Esophagus muscularis mucosa (tissue), 4 donors: ENCODE results near the gene FLII. TPM values are rescaled to one million over a fixed set of nuclear protein-coding genes. Genes with fewer than 3 reads are reported as not detected.

ENCODE experiments used
- DNase-seq: peaks from one replicate; pipeline ENCODE4 v3.0.0-alpha.2; 2017; ENCODE audit errors: extremely low spot score
- H3K27ac ChIP-seq, 4 donors: fragments of 200-600 bp; sonication (generic); replicated peaks in 1 of 4; 1 replicate in 3 of 4; 2 replicates in 1 of 4; pipeline ENCODE4 v1.5.1; 2016 to 2019; ENCODE audit warnings: mild to moderate bottlenecking in 1 of 4
- H3K27me3 ChIP-seq, 4 donors: fragments of 200-600 bp; sonication (generic); one replicate each; pipeline versions ENCODE4 v1.5.1 to v1.6.0; 2016 to 2019
- H3K36me3 ChIP-seq, 4 donors: fragments of 200-600 bp; sonication (generic); one replicate each; pipeline ENCODE4 v1.5.1; 2016 to 2019
- H3K4me1 ChIP-seq, 4 donors: fragments of 200-600 bp; sonication (generic); one replicate each; pipeline ENCODE4 v1.5.1; 2016 to 2019
- H3K4me3 ChIP-seq, 4 donors: fragments of 200-600 bp; sonication (generic); 1 replicate in 2 of 4; 2 replicates in 2 of 4; pipeline ENCODE4 v1.5.1; 2016 to 2019; ENCODE audit warnings: mild to moderate bottlenecking in 4 of 4, moderate library complexity in 1 of 4
- H3K9me3 ChIP-seq, 4 donors: fragments of 200-600 bp; sonication (generic); 1 replicate in 3 of 4; 2 replicates in 1 of 4; pipeline ENCODE4 v1.5.1; 2016 to 2019
- EP300 ChIP-seq: sonication (generic); formaldehyde crosslinking; IDR thresholded peaks from one replicate; pipeline ENCODE4 v1.6.1; 2017; ENCODE audit warnings: antibody characterized with exemption
- POLR2A ChIP-seq: fragments of 450-650 bp; IDR thresholded peaks from one replicate; pipeline ENCODE4 v1.6.1; 2017; ENCODE audit warnings: antibody characterized with exemption, moderate library complexity, mild to moderate bottlenecking, low read depth
- POLR2AphosphoS5 ChIP-seq, 2 donors: sonication (generic); formaldehyde crosslinking; IDR thresholded peaks; one replicate each; pipeline ENCODE4 v1.6.1; 2017; ENCODE audit warnings: antibody characterized with exemption in 2 of 2
- WGBS: methylation state at CpG from one replicate; pipeline ENCODE4 v1.1.5; 2018; 5-methylcytosine and 5-hydroxymethylcytosine counted together
- intact Hi-C: fragments of 100-400 bp; cut with DNase I; formaldehyde crosslinking; loops from one replicate; pipeline ENCODE4 v1.15.1; 2023
- total RNA-seq, 4 donors: library from RNA; depleted of rRNA; stranded (reverse); fragments of >200 nt; gene quantifications; one replicate each; pipeline versions ENCODE4 v1.1.0 to v1.2.1, GENCODE V29; 2016
- TF ChIP-seq, protein P1 (sequence below), 3 experiments: fragments of 200-600 bp in 2 of 3; fragments of 450-650 bp in 1 of 3; sonication (generic) in 2 of 3; IDR thresholded peaks; one replicate each; pipeline ENCODE4 v1.5.1; 2017 to 2019; ENCODE audit warnings: antibody characterized with exemption in 3 of 3, mild to moderate bottlenecking in 2 of 3, moderate library complexity in 1 of 3

FLII gene
- total RNA-seq, 4 donors from 2014 or later, result 302 to 528 (median 408) TPM

GRCh38 chr17:18285296-18285695, 26.8 kb upstream of the FLII start:
- TF ChIP-seq, protein P1, sequence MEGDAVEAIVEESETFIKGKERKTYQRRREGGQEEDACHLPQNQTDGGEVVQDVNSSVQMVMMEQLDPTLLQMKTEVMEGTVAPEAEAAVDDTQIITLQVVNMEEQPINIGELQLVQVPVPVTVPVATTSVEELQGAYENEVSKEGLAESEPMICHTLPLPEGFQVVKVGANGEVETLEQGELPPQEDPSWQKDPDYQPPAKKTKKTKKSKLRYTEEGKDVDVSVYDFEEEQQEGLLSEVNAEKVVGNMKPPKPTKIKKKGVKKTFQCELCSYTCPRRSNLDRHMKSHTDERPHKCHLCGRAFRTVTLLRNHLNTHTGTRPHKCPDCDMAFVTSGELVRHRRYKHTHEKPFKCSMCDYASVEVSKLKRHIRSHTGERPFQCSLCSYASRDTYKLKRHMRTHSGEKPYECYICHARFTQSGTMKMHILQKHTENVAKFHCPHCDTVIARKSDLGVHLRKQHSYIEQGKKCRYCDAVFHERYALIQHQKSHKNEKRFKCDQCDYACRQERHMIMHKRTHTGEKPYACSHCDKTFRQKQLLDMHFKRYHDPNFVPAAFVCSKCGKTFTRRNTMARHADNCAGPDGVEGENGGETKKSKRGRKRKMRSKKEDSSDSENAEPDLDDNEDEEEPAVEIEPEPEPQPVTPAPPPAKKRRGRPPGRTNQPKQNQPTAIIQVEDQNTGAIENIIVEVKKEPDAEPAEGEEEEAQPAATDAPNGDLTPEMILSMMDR (IDR thresholded peaks at IDR 0.05), result no peak
- no peak for TF ChIP-seq POLR2AphosphoS5 (IDR thresholded peaks at IDR 0.05)
- TF ChIP-seq POLR2A, result no peak
- TF ChIP-seq EP300, result no peak
- no peak for DNase-seq
- 92% methylated on average over 11 of the region's 11 CpGs for WGBS
- no peaks in the 10 kb centered on the region for H3K4me1 ChIP-seq
- H3K9me3 ChIP-seq, result no peaks in the 10 kb centered on the region
- intact Hi-C loops, result no loop called here
- H3K27me3 ChIP-seq, result no peaks in the 10 kb centered on the region
- no peak overlapping the region for H3K27ac ChIP-seq
- peaks cover 73 to 99% (median 93%) of the 10 kb centered on the region in 4 donors for H3K36me3 ChIP-seq
- H3K4me3 ChIP-seq, result no peak overlapping the region

- Histone ChIP-seq H3K4me3 (no peak overlapping the region), H3K9me3 (no peaks in the 10 kb centered on the region), H3K36me3 (peaks cover 78 to 100% (median 94%) of the 10 kb centered on the region in 4 donors), H3K4me1 (no peaks in the 10 kb centered on the region), H3K27me3 (no peaks in the 10 kb centered on the region), H3K27ac (no peak overlapping the region)
- intact Hi-C loops, result no loop called here
- 88% methylated on average over 5 of the region's 6 CpGs for WGBS
- DNase-seq, result no peak
- no peak for TF ChIP-seq POLR2A
- no peak for TF ChIP-seq POLR2AphosphoS5 (IDR thresholded peaks at IDR 0.05)
- TF ChIP-seq, protein P1 (IDR thresholded peaks at IDR 0.05), result no peak
- no peak for TF ChIP-seq EP300
These were observed 23.2 kb upstream of the FLII start for GRCh38 chr17:18281788-18282187.

DNA sequence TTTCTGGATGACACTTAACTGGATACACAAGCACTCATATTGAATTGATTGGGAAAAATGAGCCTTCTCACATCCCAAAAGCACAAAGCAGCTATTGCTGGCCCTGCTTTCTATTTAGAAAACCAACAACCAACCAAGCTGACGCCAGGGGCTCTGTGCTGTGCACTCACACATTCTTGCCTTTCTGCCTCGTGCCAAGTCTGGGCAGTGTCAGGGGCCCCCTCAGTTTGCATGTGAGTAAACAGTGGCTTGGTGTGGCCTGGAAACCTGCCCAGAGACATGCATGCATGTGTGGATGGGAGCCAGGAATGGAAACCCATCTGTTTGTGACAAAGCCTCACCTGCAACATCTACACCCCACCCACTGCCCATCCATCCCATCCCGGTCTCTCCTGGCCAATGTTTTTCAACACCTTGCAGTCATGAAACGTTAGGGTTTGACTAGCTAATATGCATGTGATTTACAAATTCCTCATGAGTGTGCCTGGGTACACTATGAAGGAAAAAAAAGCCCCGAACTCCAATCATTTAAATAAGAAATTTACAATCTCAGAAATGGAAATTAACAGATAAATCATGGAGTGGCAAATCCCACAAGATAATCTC, 22.3 kb upstream of the FLII start:
- Histone ChIP-seq H3K4me3 (no peak overlapping the region), H3K36me3 (peaks cover 77 to 100% (median 96%) of the 10 kb centered on the region in 4 donors), H3K27me3 (no peaks in the 10 kb centered on the region), H3K4me1 (no peaks in the 10 kb centered on the region), H3K9me3 (no peaks in the 10 kb centered on the region), H3K27ac (no peak overlapping the region)
- intact Hi-C loops, result no loop called here
- DNase-seq, result no peak
- TF ChIP-seq, protein P1 (IDR thresholded peaks at IDR 0.05), result no peak
- no peak for TF ChIP-seq POLR2A
- 57% methylated on average over 5 of the region's 5 CpGs for WGBS

DNA sequence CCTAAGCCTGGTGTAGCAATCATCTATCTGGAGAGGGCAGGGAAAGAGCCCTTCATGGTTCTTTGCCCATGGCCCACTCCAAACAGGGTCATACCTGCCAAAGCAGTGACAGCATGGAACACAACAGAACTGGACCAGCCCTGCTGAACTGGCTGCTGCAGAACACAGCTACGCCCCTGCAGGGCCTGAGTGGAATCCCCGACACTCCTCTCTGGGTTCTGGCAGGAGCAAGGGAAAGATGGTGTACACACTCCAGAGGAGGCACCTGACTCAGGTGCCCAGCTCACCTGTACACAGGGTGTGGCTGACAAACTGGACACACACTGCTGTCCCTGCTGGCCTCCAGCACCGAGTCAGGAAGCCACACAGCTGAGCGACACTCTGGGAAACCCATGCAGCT, 21.7 kb upstream of the FLII start:
- Histone ChIP-seq H3K4me1 (no peaks in the 10 kb centered on the region), H3K27me3 (no peaks in the 10 kb centered on the region), H3K4me3 (no peak overlapping the region), H3K27ac (no peak overlapping the region), H3K9me3 (no peaks in the 10 kb centered on the region), H3K36me3 (peaks cover 71 to 99% (median 91%) of the 10 kb centered on the region in 4 donors)
- intact Hi-C loops, result no loop called here
- no peak for DNase-seq
- WGBS, result 78% methylated on average over 4 of the region's 4 CpGs
- TF ChIP-seq, protein P1 (IDR thresholded peaks at IDR 0.05), result no peak
- TF ChIP-seq EP300 (no peak), POLR2AphosphoS5 (IDR thresholded peaks at IDR 0.05) (no peak), POLR2A (no peak)

- 71% methylated on average over 3 of the region's 3 CpGs for WGBS
- Histone ChIP-seq H3K27me3 (no peaks in the 10 kb centered on the region), H3K9me3 (no peaks in the 10 kb centered on the region), H3K36me3 (peaks cover 72 to 96% (median 88%) of the 10 kb centered on the region in 4 donors), H3K4me1 (no peaks in the 10 kb centered on the region), H3K4me3 (no peak overlapping the region), H3K27ac (no peak overlapping the region)
- no peak for DNase-seq
- intact Hi-C loops, result no loop called here
- TF ChIP-seq POLR2A, result no peak
These were observed 20.3 kb upstream of the FLII start for GRCh38 chr17:18278867-18279266.
